GM21786 (cell line): ENCODE measurements around the gene PCDHB9.
"Not testable (repeated sequence)": the region's sequence is repeated elsewhere in the genome, so short reads cannot be mapped to it uniquely, and the experiment has no call there.

Experiments used
- ATAC-seq: cut with Tn5 transposase; IDR thresholded peaks from one replicate; pipeline ENCODE4 v1.9.1; 2021; ENCODE audit not compliant: unreplicated experiment

PCDHB9 gene

GRCh38 chr5:141234109-141234667 is 47.2 kb downstream of the PCDHB9 start:
- ATAC-seq: no peak

GRCh38 chr5:141235922-141236321 is 49.0 kb downstream of the PCDHB9 start:
- ATAC-seq: not testable (repeated sequence)

GRCh38 chr5:141236516-141237313 is 49.8 kb downstream of the PCDHB9 start:
- no peak for ATAC-seq
